Activated T-cell treated with anti-CD3 and anti-CD28 coated beads, Interleukin-2, amount 50 U/mL, for 72 hours (primary cell): ENCODE data around the gene KLF1. TPM values are rescaled to one million over a fixed set of nuclear protein-coding genes. Genes with fewer than 3 reads are reported as not detected.
"Not testable (repeated sequence)": the region's sequence is repeated elsewhere in the genome, so short reads cannot be mapped to it uniquely, and the experiment has no call there.

Source experiments
- ATAC-seq, 2 donors: fragments of 150-1000 bp; cut with Tn5 transposase; replicated peaks in 1 of 2; 2 replicates each; pipeline ENCODE4 v1.10.0; 2021; ENCODE audit warnings: moderate library complexity in 2 of 2, mild to moderate bottlenecking in 1 of 2
- DNase-seq, 2 donors: peaks; one replicate each; pipeline ENCODE4 v3.0.0; 2021 to 2022; ENCODE audit warnings: mixed read lengths in 1 of 2
- H3K27ac Mint-ChIP-seq: one replicate; pipeline ENCODE4 v1.8.0; 2022; ENCODE audit warnings: mild to moderate bottlenecking, moderate library complexity, mixed read lengths
- H3K27me3 Mint-ChIP-seq: one replicate; pipeline ENCODE4 v1.8.0; 2022; ENCODE audit warnings: low read depth, mixed read lengths
- H3K36me3 Mint-ChIP-seq, 2 donors: one replicate each; pipeline ENCODE4 v1.8.0; 2022; ENCODE audit warnings: mixed read lengths in 2 of 2, mild to moderate bottlenecking in 1 of 2; ENCODE audit not compliant: insufficient read depth in 2 of 2
- H3K4me1 Mint-ChIP-seq: one replicate; pipeline ENCODE4 v1.8.0; 2022; ENCODE audit warnings: low read depth, mixed read lengths
- H3K4me3 Mint-ChIP-seq, 2 donors: one replicate each; pipeline ENCODE4 v1.8.0; 2022; ENCODE audit warnings: mild to moderate bottlenecking in 2 of 2, mixed read lengths in 2 of 2, moderate library complexity in 2 of 2
- H3K9me3 Mint-ChIP-seq, 2 donors: one replicate each; pipeline ENCODE4 v1.8.0; 2022; ENCODE audit warnings: mixed read lengths in 2 of 2
- total RNA-seq, 2 donors: library from RNA; stranded (reverse); gene quantifications; one replicate each; pipeline ENCODE4 v1.2.3, GENCODE V29; 2022

KLF1 gene
- under 1 TPM; 0.19 to 0.58 TPM for total RNA-seq

- Mint-ChIP-seq H3K36me3 (peaks cover 4 to 5% of the 10 kb centered on the region in 2 donors), H3K4me1 (peaks cover 45% of the 10 kb centered on the region), H3K9me3 (peaks cover 0 to 2% of the 10 kb centered on the region in 2 donors), H3K27me3 (no peaks in the 10 kb centered on the region), H3K27ac (no peak within 1 kb of the TSS), H3K4me3 (peak within 1 kb of the TSS; percentile 82 to 83)
- ATAC-seq (no peak), DNase-seq (no peak)
Observed at GRCh38 chr19:12886969-12887747, at the start of gene KLF1. TSS of gene KLF1 (minus strand) at chr19:12887201. CDS start at chr19:12887140, 61 bp downstream.

- peaks cover 20 to 33% of the 10 kb centered on the region in 2 donors for H3K36me3 Mint-ChIP-seq
Observed at GRCh38 chr19:12936582-12936981, 49.6 kb upstream of the KLF1 start.

GRCh38 chr19:12935071-12935470, 48.1 kb upstream of the KLF1 start:
- H3K9me3 Mint-ChIP-seq, result no peaks in the 10 kb centered on the region
- no peak overlapping the region for H3K4me3 Mint-ChIP-seq
- DNase-seq (no peak), ATAC-seq (no peak)
- peaks cover 15 to 25% of the 10 kb centered on the region in 2 donors for H3K36me3 Mint-ChIP-seq
- no peaks in the 10 kb centered on the region for H3K27me3 Mint-ChIP-seq
- H3K27ac Mint-ChIP-seq, result no peak overlapping the region
- peaks cover 67% of the 10 kb centered on the region for H3K4me1 Mint-ChIP-seq

More at GRCh38 chr19:12936582-12936981, 49.6 kb upstream of the KLF1 start:
- Mint-ChIP-seq H3K27ac (no peak overlapping the region), H3K4me3 (peak overlapping the region; percentile 24 to 57), H3K4me1 (peaks cover 76% of the 10 kb centered on the region), H3K9me3 (no peaks in the 10 kb centered on the region), H3K27me3 (no peaks in the 10 kb centered on the region)
- DNase-seq (no peak), ATAC-seq (no peak)

GRCh38 chr19:12933287-12934072, 46.5 kb upstream of the KLF1 start, which contains the start of gene FARSA:
TSS of gene FARSA (minus strand) at chr19:12933711. CDS start at chr19:12933696, 15 bp downstream.
- DNase-seq (peak; percentile 86 to 90), ATAC-seq (peak; percentile 67 to 70)
- Mint-ChIP-seq H3K36me3 (peaks cover 6 to 16% of the 10 kb centered on the region in 2 donors), H3K27ac (peak within 1 kb of the TSS; percentile 89), H3K4me1 (peaks cover 52% of the 10 kb centered on the region), H3K9me3 (no peaks in the 10 kb centered on the region), H3K4me3 (peak within 1 kb of the TSS; percentile 93), H3K27me3 (no peaks in the 10 kb centered on the region)

- Mint-ChIP-seq H3K4me1 (peaks cover 45% of the 10 kb centered on the region), H3K9me3 (no peaks in the 10 kb centered on the region), H3K27ac (peak overlapping the region; percentile 89), H3K27me3 (no peaks in the 10 kb centered on the region), H3K36me3 (peaks cover 6 to 19% of the 10 kb centered on the region in 2 donors), H3K4me3 (peak overlapping the region; percentile 93)
- ATAC-seq (no peak), DNase-seq (peak in 1 of 2 donors; percentile 35)
Observed at GRCh38 chr19:12932392-12933286, 45.6 kb upstream of the KLF1 start.

GRCh38 chr19:12930002-12930645, 43.1 kb upstream of the KLF1 start:
- Mint-ChIP-seq H3K36me3 (peaks cover 9 to 34% of the 10 kb centered on the region in 2 donors), H3K4me1 (peaks cover 30% of the 10 kb centered on the region), H3K9me3 (no peaks in the 10 kb centered on the region), H3K4me3 (no peak overlapping the region), H3K27me3 (no peaks in the 10 kb centered on the region), H3K27ac (no peak overlapping the region)
- DNase-seq (no peak), ATAC-seq (no peak)

GRCh38 chr19:12924621-12925310, 37.8 kb upstream of the KLF1 start:
- no peaks in the 10 kb centered on the region for H3K27me3 Mint-ChIP-seq
- DNase-seq (no peak), ATAC-seq (no peak)
- no peak overlapping the region for H3K4me3 Mint-ChIP-seq
- H3K36me3 Mint-ChIP-seq, result peaks cover 9 to 36% of the 10 kb centered on the region in 2 donors
- H3K27ac Mint-ChIP-seq, result no peak overlapping the region
- H3K9me3 Mint-ChIP-seq, result no peaks in the 10 kb centered on the region
- no peaks in the 10 kb centered on the region for H3K4me1 Mint-ChIP-seq

- Mint-ChIP-seq H3K4me1 (peaks cover 14% of the 10 kb centered on the region), H3K4me3 (no peak overlapping the region), H3K9me3 (no peaks in the 10 kb centered on the region), H3K27me3 (no peaks in the 10 kb centered on the region), H3K27ac (no peak overlapping the region), H3K36me3 (peaks cover 8 to 27% of the 10 kb centered on the region in 2 donors)
- ATAC-seq (no peak), DNase-seq (no peak)
Observed at GRCh38 chr19:12922959-12923358, 36.0 kb upstream of the KLF1 start.

GRCh38 chr19:12921047-12921446, 34.0 kb upstream of the KLF1 start:
- Mint-ChIP-seq H3K9me3 (no peaks in the 10 kb centered on the region), H3K36me3 (peaks cover 5 to 15% of the 10 kb centered on the region in 2 donors), H3K4me1 (peaks cover 14% of the 10 kb centered on the region), H3K4me3 (no peak overlapping the region), H3K27ac (peak overlapping the region; percentile 42), H3K27me3 (no peaks in the 10 kb centered on the region)
- ATAC-seq (no peak), DNase-seq (no peak)

GRCh38 chr19:12918253-12918652, 31.3 kb upstream of the KLF1 start:
- DNase-seq, result no peak

GRCh38 chr19:12915860-12916259, 28.9 kb upstream of the KLF1 start:
- DNase-seq, ATAC-seq, H3K9me3 Mint-ChIP-seq, H3K36me3 Mint-ChIP-seq, H3K27me3 Mint-ChIP-seq, H3K4me3 Mint-ChIP-seq: not testable (repeated sequence)
- Mint-ChIP-seq H3K4me1 (peaks cover 40% of the 10 kb centered on the region), H3K27ac (peak overlapping the region; percentile 24)

More at GRCh38 chr19:12918253-12918652, 31.3 kb upstream of the KLF1 start:
- H3K27ac Mint-ChIP-seq, result peak overlapping the region; percentile 86
- no peak for ATAC-seq
- H3K9me3 Mint-ChIP-seq, result no peaks in the 10 kb centered on the region
- peaks cover 37% of the 10 kb centered on the region for H3K4me1 Mint-ChIP-seq
- peaks cover 5% of the 10 kb centered on the region in 2 donors for H3K36me3 Mint-ChIP-seq
- H3K4me3 Mint-ChIP-seq, result peak overlapping the region; percentile 65 to 74
- H3K27me3 Mint-ChIP-seq, result no peaks in the 10 kb centered on the region
